GM18907 (cell line): ENCODE data around the gene CCNL2.
"Not testable (repeated sequence)": the region's sequence is repeated elsewhere in the genome, so short reads cannot be mapped to it uniquely, and the experiment has no call there.

ENCODE experiments used
- ATAC-seq: cut with Tn5 transposase; IDR thresholded peaks from one replicate; pipeline ENCODE4 v1.9.1; 2021; ENCODE audit warnings: mild to moderate bottlenecking, moderate library complexity; ENCODE audit not compliant: unreplicated experiment

The CCNL2 gene

DNA sequence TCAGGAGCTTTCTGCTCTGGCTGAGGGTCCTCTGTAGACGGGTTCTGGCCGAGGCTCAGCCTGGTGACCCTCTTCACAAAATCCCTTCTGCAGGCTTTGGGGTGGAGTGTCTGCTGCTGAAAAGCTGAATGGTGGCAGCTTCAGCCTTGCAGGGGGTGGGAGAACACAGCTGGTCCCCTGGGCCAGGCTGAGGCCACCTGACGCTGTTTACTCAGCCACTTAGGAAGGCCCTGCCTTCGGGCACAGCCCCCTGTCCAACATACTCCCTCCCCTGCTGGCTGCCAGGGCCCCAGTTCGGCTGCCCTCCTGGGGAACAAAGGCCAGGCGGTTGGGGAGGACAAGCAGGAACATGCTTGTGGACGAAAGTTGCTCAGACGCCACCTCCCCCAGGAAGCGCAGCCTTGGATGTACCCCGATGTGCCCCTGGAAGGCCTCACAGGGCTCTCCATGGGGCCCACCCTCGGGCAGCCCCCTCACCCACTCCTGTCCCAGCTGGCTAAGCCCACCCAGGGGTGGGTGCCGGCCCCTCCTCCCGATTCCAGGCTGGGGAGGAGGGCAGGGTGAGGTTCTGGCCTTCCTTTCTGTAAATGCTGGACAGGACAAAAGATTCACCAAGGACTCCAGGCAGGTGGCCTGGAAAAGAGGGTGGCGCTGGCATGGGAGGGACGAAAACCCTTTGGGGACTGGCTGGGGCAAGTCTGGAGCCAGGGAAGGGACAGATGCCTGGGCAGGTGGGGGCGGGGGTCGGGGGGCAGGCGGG, 22.2 kb upstream of the CCNL2 start, which contains the start of gene ANKRD65:
TSS of gene ANKRD65 (minus strand) at position 130 of the 760 bp plus-strand sequence. CDS start 271 bp downstream, outside the sequence.
- ATAC-seq = no peak

DNA sequence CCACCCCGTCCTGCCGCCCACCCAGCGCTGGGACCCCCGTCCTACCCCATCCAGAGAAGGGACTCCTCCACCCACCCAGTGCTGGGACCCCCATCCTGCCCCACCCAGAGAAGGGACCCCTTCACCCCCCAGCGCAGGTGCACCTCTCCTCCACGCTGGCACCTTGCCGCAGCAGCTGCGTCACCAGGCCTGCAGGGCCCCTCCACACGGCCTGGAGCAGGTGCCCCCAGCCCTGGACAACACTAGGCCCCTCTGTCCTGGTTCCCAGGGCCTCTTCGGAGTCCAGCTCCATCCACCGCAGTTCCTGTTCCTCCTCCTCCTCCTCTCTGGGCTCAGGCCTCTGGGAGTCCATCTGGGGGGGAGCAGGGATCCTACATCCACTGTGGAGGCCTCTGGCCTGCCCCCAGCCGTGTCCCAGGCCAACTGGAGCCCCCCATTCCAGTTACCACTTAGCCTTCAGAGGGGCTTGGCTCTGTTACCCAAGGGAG, 21.6 kb upstream of the CCNL2 start:
- ATAC-seq = no peak

DNA sequence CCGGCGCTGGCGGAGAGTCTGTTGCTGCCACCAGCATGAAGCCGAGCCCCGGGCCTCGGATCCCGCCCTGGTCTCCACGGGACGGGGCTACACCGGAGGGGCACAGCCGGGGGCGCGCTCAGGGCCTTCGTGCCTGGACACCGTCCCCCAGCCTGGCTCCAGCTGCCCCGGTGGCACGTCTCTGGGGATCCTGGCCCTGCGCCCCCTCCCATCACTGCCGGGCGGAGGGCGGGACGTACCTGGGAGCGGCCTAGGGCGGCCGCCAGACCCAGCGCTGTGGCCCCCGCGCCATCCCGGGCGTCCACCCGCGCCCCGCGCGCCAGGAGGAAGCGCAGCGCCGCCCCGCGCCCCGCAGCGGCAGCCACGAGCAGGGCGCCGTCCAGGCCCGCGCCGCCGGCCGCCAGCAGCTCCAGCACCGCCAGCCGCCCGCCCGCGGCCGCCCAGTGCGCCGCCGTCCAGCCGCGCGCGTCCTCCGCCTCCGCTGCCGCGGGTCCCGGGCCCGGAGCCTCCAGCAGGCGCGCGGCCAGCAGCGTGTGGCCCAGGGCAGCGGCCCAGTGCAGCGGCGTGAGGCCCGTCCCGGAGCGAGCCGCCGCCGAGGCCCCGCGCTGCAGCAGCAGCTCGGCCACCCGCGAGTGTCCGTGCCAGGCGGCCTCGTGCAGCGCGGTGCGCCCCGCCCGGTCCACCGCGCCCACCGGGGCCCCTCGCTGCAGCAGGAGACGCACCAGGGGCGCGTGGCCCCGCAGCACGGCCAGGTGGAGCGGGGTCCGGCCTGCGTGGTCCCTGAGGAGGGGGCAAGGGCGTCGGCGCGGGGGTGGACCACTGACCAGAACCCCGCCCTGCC, 20.9 kb upstream of the CCNL2 start:
- no peak for ATAC-seq

DNA sequence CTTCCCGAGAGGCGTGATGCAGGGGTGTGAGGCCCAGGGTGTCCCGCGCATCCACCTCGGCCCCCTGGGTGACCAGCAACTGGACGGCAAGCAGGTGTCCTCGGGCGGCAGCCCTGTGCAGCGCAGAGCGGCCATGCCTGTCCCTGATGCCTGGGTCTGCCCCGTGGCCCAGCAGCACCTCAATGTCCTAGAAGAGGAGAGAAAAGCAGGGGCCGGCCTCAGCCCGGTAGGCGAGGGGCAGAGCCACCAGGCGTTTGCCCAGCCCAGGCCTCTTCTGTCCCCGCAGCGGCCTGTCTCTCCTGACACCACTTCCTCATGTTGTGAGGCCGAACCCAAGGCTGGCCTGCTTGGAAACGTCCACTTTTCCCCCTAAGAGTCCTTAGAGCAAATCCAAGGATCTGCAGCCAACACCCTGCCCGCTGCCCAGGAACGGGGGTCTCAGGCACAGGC, 20.3 kb upstream of the CCNL2 start:
- ATAC-seq = no peak

DNA sequence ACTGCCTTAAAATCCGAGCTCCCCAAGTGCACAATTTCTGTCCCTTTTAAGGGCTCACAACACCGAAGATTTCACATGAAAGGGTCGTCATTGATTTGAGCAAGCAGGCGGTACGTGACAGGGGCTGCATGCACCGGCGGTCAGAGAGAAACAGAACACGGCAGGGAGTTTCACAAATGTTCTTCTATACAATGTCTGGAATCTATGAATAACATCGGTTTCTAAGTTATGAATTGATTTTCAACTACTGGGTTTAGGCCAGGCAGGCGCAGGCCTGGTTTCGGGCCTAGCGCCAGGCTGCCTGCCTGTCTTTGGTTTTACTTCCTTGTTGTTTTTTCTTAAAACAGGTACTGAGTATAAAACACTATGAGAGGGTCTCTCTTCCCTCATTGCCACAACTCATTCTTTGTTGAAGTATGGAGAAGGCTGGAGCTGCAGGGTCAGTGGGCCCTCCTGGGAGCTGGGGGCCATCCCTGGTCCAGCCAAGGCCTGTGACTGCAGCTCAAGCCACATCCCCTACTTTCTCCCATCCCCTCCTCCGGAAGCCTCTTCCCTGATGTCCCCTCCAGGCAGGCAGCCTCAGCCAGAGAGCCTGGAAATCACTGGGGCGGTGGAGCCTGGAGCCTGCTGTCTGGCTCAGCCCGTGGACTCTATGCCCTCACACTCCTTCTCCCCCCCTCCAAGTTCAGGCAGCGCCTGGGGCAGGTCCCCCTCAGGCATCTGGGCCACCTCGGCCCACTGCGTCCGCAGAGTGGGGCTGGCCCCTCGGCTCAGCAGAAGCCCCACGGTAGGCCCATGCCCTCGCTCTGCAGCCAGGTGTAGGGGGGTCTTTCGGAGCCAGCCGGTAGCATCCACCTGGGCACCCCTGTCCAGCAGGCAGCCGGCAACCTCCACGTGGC, 19.6 kb upstream of the CCNL2 start:
- no peak for ATAC-seq

DNA sequence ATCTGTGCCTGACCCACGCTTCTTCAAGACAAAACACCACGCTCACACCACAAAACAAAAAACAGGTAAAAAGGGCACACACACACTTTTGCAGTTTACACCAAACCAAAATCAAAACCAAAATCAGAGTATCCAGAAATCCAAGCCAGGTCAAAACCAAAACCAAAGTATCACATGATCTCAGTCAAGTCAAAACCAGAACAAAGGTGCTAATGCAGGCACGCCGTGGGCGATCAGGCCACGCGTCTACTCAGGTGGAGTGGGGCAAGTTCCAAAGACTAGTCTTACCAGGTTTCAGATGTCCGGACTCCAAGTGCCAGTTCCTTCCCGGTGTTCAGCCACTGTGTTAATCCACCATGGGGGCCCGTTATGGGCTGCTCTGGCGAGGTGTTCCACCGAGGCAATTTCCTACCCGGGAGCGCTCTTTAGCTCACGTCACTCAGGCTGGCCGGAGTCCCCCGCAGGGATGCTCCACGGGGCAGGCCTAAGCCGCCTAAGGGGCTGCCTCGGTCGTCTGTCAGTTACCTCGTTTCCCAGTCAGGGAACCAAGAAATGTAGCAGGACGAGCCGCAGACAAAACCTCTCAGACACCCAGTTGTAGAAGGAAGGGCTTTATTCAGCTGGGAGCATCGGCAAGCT, 18.8 kb upstream of the CCNL2 start:
- ATAC-seq = not testable (repeated sequence)

DNA sequence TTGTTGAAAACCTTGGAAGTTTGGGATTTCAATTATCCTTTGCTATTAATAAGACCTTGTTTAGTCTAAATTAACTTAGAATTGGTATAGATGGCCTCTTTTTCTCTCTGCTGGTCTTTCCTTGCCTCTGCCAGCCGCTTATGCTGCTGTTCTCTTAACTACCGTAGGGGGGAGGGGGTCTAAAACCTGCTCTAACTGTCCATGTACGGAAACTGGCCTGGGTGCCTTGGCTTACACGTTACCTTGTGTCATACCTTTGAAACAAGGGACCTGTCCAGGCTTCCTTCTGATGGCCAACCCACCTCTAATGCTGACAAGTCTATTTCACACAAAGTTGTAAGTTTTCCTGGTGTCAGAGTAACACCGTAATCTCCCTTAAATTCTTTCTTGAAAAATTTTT, 18.3 kb upstream of the CCNL2 start:
- not testable (repeated sequence) for ATAC-seq

DNA sequence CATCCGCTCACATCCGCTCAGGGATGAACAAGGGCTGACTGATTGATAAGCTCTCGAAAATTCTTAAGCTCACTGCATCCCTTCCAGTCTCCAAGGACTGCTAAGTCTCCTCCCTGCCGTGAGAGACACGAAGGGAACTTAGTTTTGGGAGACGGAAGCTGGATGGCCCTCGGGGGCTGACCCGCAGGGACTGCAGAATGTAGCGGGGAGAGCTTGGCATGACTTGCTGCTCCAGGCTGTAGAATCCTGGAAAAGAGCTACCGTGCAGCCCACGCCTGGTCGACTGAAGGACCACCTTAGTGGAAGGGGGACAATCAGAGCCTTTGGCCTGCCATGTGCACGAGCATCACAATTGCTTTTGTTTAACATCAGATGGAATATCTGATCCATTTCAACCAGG, 16.6 kb upstream of the CCNL2 start:
- ATAC-seq = no peak

DNA sequence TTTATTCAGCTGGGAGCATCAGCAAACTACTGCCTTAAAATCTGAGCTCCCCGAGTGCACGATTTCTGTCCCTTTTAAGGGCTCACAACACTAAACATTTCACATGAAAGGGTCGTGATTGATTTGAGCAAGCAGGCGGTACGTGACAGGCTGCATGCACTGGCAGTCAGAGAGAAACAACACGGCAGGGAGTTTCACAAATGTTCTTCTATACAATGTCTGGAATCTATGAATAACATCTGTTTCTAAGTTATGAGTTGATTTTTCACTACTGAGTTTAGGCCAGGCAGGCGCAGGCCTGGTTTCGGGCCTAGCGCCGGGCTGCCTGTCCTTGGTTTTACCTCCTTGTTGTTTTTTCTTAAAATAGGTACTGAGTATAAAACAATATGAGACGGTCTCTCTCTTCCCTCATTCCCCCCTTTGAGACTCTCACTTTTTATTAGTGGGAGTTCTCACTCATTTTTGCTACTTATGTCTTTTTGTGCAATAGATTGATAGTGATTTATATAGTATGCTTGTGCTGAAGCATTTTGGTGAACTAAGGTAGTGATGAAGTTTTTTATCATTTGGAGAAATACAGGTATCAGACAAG, 13.3 kb upstream of the CCNL2 start:
- ATAC-seq = not testable (repeated sequence)

DNA sequence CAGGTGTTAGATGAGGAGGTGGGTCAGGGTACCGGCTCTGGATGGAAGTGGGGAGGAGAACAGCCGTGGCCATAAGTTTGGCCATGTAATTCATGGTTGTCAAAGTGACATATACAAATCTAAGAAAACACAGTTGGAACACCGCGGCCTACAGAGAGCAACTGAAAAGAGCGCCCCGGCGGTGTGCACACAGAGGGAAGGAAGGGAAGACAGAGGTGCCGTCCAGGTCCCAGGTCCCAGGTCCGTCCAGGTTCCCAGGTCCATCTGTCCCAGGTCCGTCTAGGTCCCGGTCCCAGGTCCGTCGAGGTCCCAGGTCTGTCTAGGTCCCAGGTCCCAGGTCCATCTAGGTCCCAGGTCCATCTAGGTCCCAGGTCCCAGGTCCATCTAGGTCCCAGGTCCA, 12.5 kb upstream of the CCNL2 start:
- no peak for ATAC-seq

DNA sequence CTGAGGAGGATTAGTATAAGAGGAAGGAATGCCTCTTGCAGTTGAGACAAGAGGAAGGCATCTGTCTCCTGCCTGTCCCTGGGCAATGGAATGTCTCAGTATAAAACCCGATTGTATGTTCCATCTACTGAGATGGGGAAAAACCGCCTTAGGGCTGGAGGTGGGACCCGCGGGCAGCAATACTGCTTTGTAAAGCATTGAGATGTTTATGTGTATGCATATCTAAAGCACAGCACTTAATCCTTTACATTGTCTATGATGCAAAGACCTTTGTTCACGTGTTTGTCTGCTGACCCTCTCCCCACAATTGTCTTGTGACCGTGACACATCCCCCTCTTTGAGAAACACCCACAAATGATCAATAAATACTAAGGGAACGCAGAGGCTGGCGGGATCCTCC, 11.1 kb upstream of the CCNL2 start:
- ATAC-seq = not testable (repeated sequence)

DNA sequence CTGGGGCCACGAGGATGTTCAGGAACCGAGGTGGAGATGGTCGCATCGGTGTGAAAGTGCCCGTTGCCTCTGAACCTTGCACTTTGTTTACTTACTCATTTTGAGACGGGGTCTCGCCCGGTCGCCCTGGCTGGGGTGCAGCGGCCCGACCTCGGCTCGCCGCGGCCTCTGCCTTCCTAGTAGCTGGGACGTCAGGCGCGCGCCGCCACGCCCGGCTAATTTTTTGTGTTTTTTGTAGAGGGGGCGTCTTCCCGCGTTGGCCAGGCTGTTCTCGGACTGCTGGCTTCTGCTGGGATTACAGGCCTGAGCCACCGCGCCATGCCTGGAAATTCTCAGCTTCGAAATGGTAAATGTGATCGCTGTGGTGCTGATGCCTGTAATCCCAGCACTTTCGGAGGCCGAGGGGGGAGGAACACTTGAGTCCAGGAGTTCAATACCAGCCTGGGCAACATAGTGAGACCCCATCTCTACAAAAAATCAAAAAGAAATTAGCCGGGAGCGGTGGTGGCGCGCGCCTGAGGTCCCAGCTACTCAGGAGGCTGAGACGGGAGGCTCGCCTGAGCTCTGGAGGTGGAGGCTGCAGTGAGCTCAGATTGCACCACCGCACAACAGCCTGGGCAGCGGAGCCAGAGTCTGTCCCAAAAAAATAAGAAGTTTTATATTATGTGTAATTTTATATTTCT, 8.6 kb upstream of the CCNL2 start:
- ATAC-seq = peak; percentile 38

DNA sequence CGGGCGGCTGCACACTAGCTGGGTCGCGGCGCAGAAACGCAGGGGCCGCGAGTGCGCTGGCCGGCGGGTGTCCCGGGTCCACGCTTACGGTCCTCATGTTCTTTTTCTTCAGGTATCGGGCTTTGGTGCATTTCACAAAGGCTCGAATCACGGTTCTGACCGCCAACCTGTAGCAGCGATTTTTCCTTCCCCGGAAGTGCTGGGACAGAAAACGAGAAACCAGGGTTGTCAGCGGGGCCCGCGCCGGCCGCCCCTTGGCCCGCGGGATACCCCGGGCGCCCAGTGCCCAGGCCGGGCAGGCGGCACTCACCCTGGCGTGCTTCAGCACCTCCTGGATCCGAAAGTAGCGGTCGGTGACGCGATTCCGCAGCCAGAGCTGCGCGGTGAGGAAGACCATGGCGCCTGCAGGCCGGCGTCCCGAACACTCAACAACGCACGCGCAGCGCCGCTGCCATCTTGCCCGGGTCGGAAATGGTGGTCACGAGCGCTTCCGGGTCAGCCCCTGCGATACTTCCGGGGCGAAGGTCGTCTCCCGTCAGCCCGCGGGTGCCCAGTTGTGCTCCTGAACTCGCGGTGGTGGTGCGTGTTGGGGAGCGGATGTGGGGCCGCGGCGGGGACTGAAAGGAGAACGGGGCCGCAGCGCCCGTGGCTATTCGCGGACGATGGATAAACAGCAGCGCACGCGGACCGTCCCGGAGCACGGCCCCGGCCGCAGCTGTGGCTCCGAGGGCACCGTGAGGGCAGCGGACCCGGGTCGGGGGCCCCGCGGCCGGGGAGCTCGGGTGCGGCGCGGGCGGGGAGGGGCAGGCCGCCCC, 7.9 kb upstream of the CCNL2 start, which contains the start of gene MRPL20:
TSS of gene MRPL20 (minus strand) at position 473 of the 815 bp plus-strand sequence. CDS start at position 397, 76 bp downstream.
- ATAC-seq = peak; percentile 90

DNA sequence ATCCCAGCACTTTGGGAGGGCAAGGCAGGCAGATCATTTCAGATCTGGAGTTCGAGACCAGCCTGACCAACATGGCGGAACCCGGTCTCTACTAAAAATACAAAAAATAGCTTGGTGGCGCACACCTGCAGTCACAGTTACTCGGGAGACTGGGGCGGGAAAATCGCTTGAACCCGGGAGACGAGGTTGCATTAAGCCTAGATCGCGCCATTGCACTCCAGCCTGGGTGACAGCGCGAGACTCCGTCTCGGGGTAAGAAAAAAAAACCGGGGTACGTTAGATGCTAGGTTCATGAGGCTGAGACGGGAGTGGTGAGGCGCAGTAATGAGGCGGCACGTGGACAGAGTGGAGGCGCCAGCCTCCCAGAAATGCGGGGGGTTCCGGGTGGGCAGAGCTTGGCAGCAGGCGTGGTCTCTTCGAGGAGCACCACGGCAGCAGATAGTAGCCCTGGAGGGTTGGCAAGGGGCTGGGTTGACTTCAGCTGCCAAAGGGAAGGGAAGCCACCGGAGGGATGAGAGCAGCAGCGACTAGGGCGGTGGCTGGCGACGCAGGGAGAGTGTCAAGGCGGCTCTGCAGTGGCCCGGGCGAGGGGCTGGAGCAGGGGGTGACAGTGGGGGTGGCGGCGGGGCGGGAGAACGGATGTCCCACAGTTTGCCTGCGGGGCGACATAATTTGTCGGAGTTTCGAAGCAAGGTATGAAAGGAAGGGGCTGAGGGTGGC, 7.1 kb upstream of the CCNL2 start:
- ATAC-seq = no peak

DNA sequence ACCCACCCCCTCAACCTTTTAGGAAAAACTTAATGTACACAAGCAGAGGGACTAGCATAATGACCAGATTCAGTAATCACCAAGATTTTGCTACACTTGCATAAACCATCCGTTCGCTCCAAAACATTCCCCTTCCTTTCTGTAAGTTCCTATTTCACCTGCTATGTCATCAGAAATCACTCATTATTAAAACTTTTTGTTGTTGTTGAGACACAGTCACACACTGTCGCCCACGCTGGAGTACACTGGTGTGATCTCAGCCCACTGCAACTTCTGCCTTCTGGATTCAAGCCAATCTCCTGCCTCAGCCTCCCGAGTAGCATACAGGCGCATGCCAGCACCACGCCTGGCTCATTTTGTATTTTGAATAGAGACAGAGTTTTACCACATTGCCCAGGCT, 4.5 kb upstream of the CCNL2 start:
- no peak for ATAC-seq

DNA sequence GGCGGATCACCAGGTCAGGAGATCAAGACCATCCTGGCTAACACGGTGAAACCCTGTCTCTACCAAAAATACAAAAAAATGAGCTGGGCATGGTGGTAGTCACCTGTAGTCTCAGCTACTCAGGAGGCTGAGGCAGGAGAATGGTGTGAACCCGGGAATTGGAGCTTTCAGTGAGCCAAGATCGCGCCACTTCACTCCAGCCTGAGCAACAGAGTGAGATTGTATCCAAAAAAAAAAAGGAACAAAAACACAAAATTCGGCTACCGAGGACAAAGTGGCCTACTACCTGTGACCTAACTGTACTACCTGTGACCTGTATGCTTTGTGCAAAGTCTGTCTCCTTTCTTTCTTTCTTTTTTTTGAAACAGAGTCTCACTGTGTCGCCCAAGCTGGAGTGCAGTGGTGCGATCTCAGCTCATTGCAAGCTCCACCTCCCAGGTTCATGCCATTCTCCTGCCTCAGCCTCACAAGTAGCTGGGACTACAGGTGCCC, 3.8 kb upstream of the CCNL2 start:
- not testable (repeated sequence) for ATAC-seq

DNA sequence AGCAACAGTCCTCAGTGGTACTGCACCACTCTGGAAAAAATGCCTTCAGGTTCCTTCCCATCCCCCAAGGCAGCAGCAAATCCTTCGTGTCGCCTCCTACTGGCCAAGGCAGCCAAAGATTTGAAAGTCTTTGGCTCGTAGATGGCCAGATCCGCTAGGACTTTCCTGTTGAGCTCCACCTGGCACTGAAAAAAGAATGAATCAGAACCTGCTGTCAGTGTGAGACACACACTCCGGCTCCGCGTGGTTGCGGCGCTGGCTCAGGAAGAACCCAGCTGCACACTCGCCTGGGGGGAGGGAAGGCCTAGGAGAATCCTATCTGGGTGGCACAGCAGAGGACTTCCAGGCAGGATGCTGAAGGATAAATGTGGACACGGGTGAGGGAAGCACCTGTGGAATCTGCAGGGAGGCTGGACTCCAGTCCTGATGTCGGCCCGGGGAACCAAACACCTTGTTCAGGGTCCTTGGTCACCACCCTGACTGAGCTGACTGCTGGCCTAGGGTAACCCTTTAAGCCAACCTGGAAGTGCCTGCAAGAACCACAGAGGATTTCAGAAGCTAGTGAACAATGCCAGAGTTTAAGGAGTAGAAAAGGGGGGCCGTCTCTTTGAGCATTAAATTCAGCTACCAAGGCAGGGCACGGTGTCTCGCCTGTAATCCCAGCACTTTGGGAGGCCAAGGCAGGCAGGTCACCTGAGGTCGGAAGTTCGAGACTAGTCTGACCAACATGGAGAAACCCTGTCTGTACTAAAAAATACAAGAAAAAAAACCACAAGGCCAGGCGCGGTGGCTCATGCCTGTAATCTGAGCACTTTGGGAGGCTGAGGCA, 3.2 kb upstream of the CCNL2 start:
- ATAC-seq = no peak
